T-cell (primary cell): ENCODE data around the gene SUPT3H. TPM values are rescaled to one million over a fixed set of nuclear protein-coding genes. Genes with fewer than 3 reads are reported as not detected.

Experiments
- ATAC-seq, 4 experiments: fragments of 200-7000 bp in 3 of 4; fragments of 150-1000 bp in 1 of 4; cut with Tn5 transposase; replicated peaks in 1 of 4; 1 replicate in 3 of 4; 2 replicates in 1 of 4; pipeline ENCODE4 v1.10.0; 2021; ENCODE audit warnings: moderate library complexity in 3 of 4, mild to moderate bottlenecking in 2 of 4, moderate number of reproducible peaks in 1 of 4
- CTCF ChIA-PET, 2 donors: fragments of 300-600 bp; sonication (Branson Sonifier 250); formaldehyde crosslinking; loops; one replicate each; lab custom pipeline; 2022; ENCODE audit warnings: antibody characterized with exemption in 2 of 2; lab: Charles Lee
- POLR2A ChIA-PET, 2 donors: fragments of 300-600 bp; sonication (Branson Sonifier 250); formaldehyde crosslinking; loops; one replicate each; lab custom pipeline; 2022; ENCODE audit warnings: antibody characterized with exemption in 2 of 2; lab: Charles Lee
- DNase-seq, 35 experiments: peaks; one replicate each; pipeline versions ENCODE4 v3.0.0 to v3.0.0-alpha.2; 2013 to 2023
- H3K27ac ChIP-seq: one replicate; pipeline ENCODE4 v1.5.1; 2013; ENCODE audit warnings: low read length
- H3K27me3 ChIP-seq, 2 experiments: replicated peaks in 1 of 2; 1 replicate in 1 of 2; 2 replicates in 1 of 2; pipeline versions ENCODE4 v1.6.1 to v1.7.0; 2013; ENCODE audit warnings: low read length in 1 of 2, mixed read lengths in 1 of 2; ENCODE audit not compliant: control insufficient read depth in 2 of 2, insufficient read depth in 2 of 2; ENCODE audit errors: extremely low read depth in 1 of 2
- H3K36me3 ChIP-seq, 2 donors: 1 replicate in 1 of 2; 2 replicates in 1 of 2; pipeline versions ENCODE4 v1.6.1 to v1.7.0; 2013; ENCODE audit warnings: low read length in 1 of 2; ENCODE audit not compliant: control insufficient read depth in 2 of 2, insufficient read depth in 1 of 2; ENCODE audit errors: extremely low read depth in 1 of 2
- H3K4me1 ChIP-seq, 2 experiments: 1 replicate in 1 of 2; 2 replicates in 1 of 2; pipeline versions ENCODE4 v1.6.1 to v1.7.0; 2013; ENCODE audit warnings: low read length in 2 of 2, mixed read lengths in 1 of 2; ENCODE audit not compliant: insufficient read depth in 2 of 2, control insufficient read depth in 1 of 2; ENCODE audit errors: extremely low read depth in 1 of 2
- H3K4me3 ChIP-seq, 2 donors: 1 replicate in 1 of 2; 2 replicates in 1 of 2; pipeline versions ENCODE4 v1.5.1 to v1.7.0; 2013; ENCODE audit warnings: mild to moderate bottlenecking in 2 of 2, low read length in 1 of 2, moderate library complexity in 1 of 2; ENCODE audit not compliant: control insufficient read depth in 1 of 2; ENCODE audit errors: extremely low read depth in 1 of 2
- H3K9me3 ChIP-seq: 2 replicates; pipeline ENCODE4 v1.7.0; 2013
- H3K27ac Mint-ChIP-seq, 2 donors: one replicate each; pipeline ENCODE4 v1.8.0; 2020 to 2021; ENCODE audit warnings: mild to moderate bottlenecking in 2 of 2, mixed read lengths in 2 of 2
- H3K27me3 Mint-ChIP-seq, 2 donors: one replicate each; pipeline ENCODE4 v1.8.0; 2021 to 2022; ENCODE audit warnings: mixed read lengths in 2 of 2
- H3K36me3 Mint-ChIP-seq: one replicate; pipeline ENCODE4 v1.8.0; 2021; ENCODE audit warnings: mixed read lengths
- H3K4me1 Mint-ChIP-seq, 3 donors: one replicate each; pipeline ENCODE4 v1.8.0; 2020 to 2022; ENCODE audit warnings: mixed read lengths in 3 of 3, mild to moderate bottlenecking in 1 of 3
- H3K4me3 Mint-ChIP-seq, 3 donors: one replicate each; pipeline ENCODE4 v1.8.0; 2020 to 2022; ENCODE audit warnings: mild to moderate bottlenecking in 3 of 3, mixed read lengths in 3 of 3, moderate library complexity in 3 of 3
- H3K9me3 Mint-ChIP-seq, 3 donors: one replicate each; pipeline ENCODE4 v1.8.0; 2020 to 2022; ENCODE audit warnings: mixed read lengths in 3 of 3
- WGBS: methylation state at CpG from one replicate; pipeline ENCODE4 v1.1.5; 2013; ENCODE audit warnings: missing lambda C conversion rate; ENCODE audit not compliant: insufficient coverage; 5-methylcytosine and 5-hydroxymethylcytosine counted together
- total RNA-seq, 35 experiments: library from RNA in 6 of 35; stranded (reverse) in 6 of 35; fragments of 120-200 nt in 1 of 35; gene quantifications; one replicate each; pipeline versions ENCODE4 v1.2.1 to v1.2.4 and lab custom pipeline; 2013 to 2026

Gene SUPT3H
- total RNA-seq, 5 donors from 2014 or later (not counting 1 experiment from before 2014, with no cell fraction given) = 9.3 to 12.9 (median 10.7) TPM

DNA sequence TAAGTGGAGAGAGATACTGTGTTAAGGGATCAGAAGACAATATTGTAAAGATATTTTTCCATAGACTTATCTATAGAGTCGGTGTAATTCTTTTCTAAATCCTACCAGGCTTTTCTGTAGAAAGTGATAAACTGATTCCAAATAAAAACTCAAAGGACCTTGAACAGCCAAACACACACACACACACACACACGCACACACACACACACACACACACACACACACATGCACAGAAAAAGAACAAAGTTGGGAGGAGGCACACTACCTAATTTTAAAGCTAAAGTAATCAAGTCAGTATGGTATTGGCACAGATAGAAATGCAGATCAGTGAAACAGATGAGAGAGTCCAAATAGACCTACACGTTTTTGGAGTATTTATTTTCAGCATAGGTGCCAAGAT is 534.0 kb downstream of the SUPT3H start:
- no peaks in the 10 kb centered on the region for H3K9me3 ChIP-seq
- no peaks in the 10 kb centered on the region for H3K27me3 ChIP-seq
- no peaks in the 10 kb centered on the region for H3K9me3 Mint-ChIP-seq
- H3K27ac ChIP-seq = no peak overlapping the region
- ChIA-PET POLR2A (no interaction called here), CTCF (no interaction called here)
- peaks cover 19% of the 10 kb centered on the region for H3K36me3 Mint-ChIP-seq
- H3K4me3 ChIP-seq = no peak overlapping the region
- no peaks in the 10 kb centered on the region for H3K36me3 ChIP-seq
- DNase-seq (no peak), ATAC-seq (no peak)
- no peaks in the 10 kb centered on the region for H3K4me1 ChIP-seq
- WGBS = no CpG with 5 or more reads among the region's 3 CpGs
- H3K4me3 Mint-ChIP-seq = no peak overlapping the region
- H3K27ac Mint-ChIP-seq = no peak overlapping the region
- H3K4me1 Mint-ChIP-seq = peaks cover 6 to 12% (median 8%) of the 10 kb centered on the region in 3 donors
- H3K27me3 Mint-ChIP-seq = no peaks in the 10 kb centered on the region

DNA sequence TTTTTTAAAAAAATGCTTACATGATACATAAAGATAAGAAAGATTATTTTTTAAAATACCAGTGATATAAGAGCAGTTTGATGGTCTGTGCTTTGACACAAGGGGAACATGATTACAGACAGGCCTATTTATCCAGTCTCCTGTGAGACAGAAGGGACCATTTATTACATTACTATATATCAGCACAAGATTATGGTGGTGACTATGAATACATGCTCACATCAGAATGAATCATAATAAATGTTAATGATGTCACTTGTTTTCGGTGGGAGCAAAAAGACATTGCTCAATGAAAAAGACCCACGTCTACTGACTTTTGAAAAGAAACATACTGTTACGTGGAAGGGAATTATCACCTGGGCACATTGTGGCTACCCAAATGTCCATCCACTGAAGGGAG is 535.1 kb downstream of the SUPT3H start:
- H3K27me3 ChIP-seq = no peaks in the 10 kb centered on the region
- Mint-ChIP-seq H3K4me3 (no peak overlapping the region), H3K4me1 (peaks cover 6 to 12% (median 10%) of the 10 kb centered on the region in 3 donors), H3K27ac (no peak overlapping the region), H3K9me3 (no peaks in the 10 kb centered on the region), H3K27me3 (no peaks in the 10 kb centered on the region), H3K36me3 (peaks cover 19% of the 10 kb centered on the region)
- ChIA-PET CTCF (no interaction called here), POLR2A (no interaction called here)
- no peak overlapping the region for H3K27ac ChIP-seq
- H3K4me1 ChIP-seq = no peaks in the 10 kb centered on the region
- DNase-seq (no peak), ATAC-seq (no peak)
- no CpG with 5 or more reads among the region's 3 CpGs for WGBS
- H3K4me3 ChIP-seq = no peak overlapping the region
- no peaks in the 10 kb centered on the region for H3K9me3 ChIP-seq
- H3K36me3 ChIP-seq = no peaks in the 10 kb centered on the region

DNA sequence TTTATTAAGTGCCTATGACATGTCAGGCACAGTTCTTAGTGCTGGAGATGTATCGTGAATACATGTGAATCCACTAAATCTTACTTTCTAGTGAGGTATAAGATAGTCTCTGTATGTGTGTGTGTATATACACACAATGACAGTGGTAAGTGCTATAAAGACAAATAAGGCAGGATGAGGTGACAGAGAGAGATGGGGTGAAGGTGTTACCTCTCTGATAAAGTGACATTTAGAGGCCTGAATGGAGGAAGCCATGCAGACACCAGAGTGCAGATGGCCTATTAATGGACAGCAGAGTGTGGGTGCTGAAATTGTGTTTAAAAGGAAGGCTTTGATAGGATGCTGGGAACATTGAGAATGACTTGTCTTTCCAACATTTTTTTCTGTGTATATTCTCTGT is 535.9 kb downstream of the SUPT3H start:
- Histone ChIP-seq H3K4me1 (no peaks in the 10 kb centered on the region), H3K4me3 (no peak overlapping the region), H3K9me3 (no peaks in the 10 kb centered on the region), H3K27ac (no peak overlapping the region), H3K27me3 (no peaks in the 10 kb centered on the region), H3K36me3 (no peaks in the 10 kb centered on the region)
- ChIA-PET CTCF (no interaction called here), POLR2A (no interaction called here)
- no peak for ATAC-seq
- no peak for DNase-seq
- H3K27ac Mint-ChIP-seq = no peak overlapping the region
- peaks cover 14% of the 10 kb centered on the region for H3K36me3 Mint-ChIP-seq
- no peaks in the 10 kb centered on the region for H3K9me3 Mint-ChIP-seq
- no peak overlapping the region for H3K4me3 Mint-ChIP-seq
- no CpG with 5 or more reads among the region's 1 CpG for WGBS
- peaks cover 6 to 12% (median 10%) of the 10 kb centered on the region in 3 donors for H3K4me1 Mint-ChIP-seq
- no peaks in the 10 kb centered on the region for H3K27me3 Mint-ChIP-seq

DNA sequence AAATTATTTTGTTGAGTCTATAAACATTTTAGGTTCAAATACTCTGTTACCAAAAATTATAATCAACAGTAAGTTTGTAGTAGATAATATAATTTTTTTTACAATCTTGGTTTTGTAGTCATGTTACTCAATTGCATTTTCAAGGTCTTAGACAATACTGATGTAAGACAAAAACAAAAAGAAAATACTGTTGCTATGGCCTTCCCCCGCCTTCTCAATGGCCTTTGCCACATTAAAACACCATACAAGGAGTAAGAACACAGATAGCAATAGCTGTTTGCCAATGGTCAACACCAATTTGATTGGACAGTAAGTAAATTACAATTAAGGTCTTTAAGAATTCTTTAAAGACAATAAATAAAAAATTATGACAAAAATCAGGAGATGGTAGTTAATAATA is 540.0 kb downstream of the SUPT3H start:
- ChIA-PET POLR2A (no interaction called here), CTCF (no interaction called here)

DNA sequence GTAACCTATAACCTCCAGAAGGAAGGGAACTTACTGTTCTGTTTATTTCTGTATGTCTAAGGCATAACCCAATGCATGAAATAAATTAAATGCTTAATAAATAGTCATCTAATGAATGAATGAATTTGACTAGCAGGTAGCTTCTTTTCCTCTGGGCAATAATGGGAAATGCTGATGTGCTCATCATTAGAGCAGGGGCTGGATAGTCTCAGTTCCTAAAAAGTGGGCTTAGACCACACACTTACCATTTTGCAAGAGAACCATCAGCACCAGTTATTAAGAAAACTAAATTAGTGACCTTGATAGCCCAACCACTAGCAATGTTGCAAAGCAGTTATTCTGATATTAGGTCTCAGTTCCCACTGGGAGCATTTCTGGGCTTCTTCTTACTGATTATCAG is 540.5 kb downstream of the SUPT3H start:
- Histone ChIP-seq H3K4me1 (no peaks in the 10 kb centered on the region), H3K36me3 (no peaks in the 10 kb centered on the region), H3K9me3 (no peaks in the 10 kb centered on the region), H3K27ac (no peak overlapping the region), H3K27me3 (no peaks in the 10 kb centered on the region), H3K4me3 (no peak overlapping the region)
- Mint-ChIP-seq H3K36me3 (peaks cover 9% of the 10 kb centered on the region), H3K27me3 (no peaks in the 10 kb centered on the region), H3K9me3 (no peaks in the 10 kb centered on the region), H3K4me3 (no peak overlapping the region), H3K4me1 (peaks cover 4 to 10% (median 6%) of the 10 kb centered on the region in 3 donors), H3K27ac (no peak overlapping the region)
- ChIA-PET POLR2A (no interaction called here), CTCF (no interaction called here)
- ATAC-seq (no peak), DNase-seq (no peak)

More for the DNA sequence above, 540.0 kb downstream of the SUPT3H start:
- Mint-ChIP-seq H3K4me1 (peaks cover 2 to 8% (median 6%) of the 10 kb centered on the region in 3 donors), H3K36me3 (peaks cover 9% of the 10 kb centered on the region), H3K4me3 (no peak overlapping the region), H3K27ac (no peak overlapping the region), H3K9me3 (no peaks in the 10 kb centered on the region), H3K27me3 (no peaks in the 10 kb centered on the region)
- H3K4me1 ChIP-seq = no peaks in the 10 kb centered on the region
- H3K27me3 ChIP-seq = no peaks in the 10 kb centered on the region
- no peaks in the 10 kb centered on the region for H3K9me3 ChIP-seq
- H3K27ac ChIP-seq = no peak overlapping the region
- H3K36me3 ChIP-seq = no peaks in the 10 kb centered on the region
- WGBS = no CpG with 5 or more reads among the region's 1 CpG
- no peak for DNase-seq
- no peak for ATAC-seq
- H3K4me3 ChIP-seq = no peak overlapping the region

DNA sequence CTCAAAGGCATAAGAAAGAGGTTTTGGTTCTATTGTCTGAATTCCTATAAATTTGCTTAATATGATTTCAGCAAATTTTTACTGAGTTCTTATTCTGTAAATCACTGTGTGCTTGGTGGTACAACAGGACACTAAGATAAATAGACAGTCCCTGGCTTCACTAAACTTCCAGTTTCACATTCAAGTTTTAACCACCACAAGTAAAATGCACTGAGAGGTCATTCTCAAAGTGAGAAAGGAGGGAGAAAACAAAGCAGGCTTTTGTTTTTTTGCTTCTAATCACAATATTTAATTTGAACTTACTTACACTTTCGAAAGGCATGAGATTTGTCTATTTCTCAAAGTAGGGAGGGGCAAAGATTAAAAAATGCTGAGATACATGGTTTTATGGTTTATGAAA is 544.5 kb downstream of the SUPT3H start:
- DNase-seq = no peak
- no peaks in the 10 kb centered on the region for H3K9me3 Mint-ChIP-seq
- no peaks in the 10 kb centered on the region for H3K36me3 ChIP-seq
- H3K27ac Mint-ChIP-seq = no peak overlapping the region
- ChIA-PET CTCF (no interaction called here), POLR2A (no interaction called here)
- H3K4me3 ChIP-seq = no peak overlapping the region
- no CpG with 5 or more reads among the region's 1 CpG for WGBS
- peaks cover 4% of the 10 kb centered on the region for H3K36me3 Mint-ChIP-seq
- H3K27me3 Mint-ChIP-seq = no peaks in the 10 kb centered on the region
- no peak overlapping the region for H3K27ac ChIP-seq
- peaks cover 27 to 40% (median 31%) of the 10 kb centered on the region in 3 donors for H3K4me1 Mint-ChIP-seq
- peaks cover 5 to 15% of the 10 kb centered on the region in 2 experiments for H3K4me1 ChIP-seq
- H3K9me3 ChIP-seq = no peaks in the 10 kb centered on the region
- no peak for ATAC-seq
- H3K4me3 Mint-ChIP-seq = no peak overlapping the region
- H3K27me3 ChIP-seq = no peaks in the 10 kb centered on the region
